SU-DHL-6 (cell line): ENCODE data around the gene ADCY6.

ENCODE experiments used
- H2AFZ ChIP-seq: fragments of 200-600 bp; sonication (generic); 2 replicates; pipeline ENCODE4 v1.6.1; 2014; ENCODE audit warnings: low read depth, mild to moderate bottlenecking, moderate library complexity, mixed read lengths, antibody characterized with exemption, low read length; ENCODE audit not compliant: severe bottlenecking
- H3F3A ChIP-seq: fragments of 200-600 bp; shearing (Covaris generic); 2 replicates; pipeline ENCODE4 v1.6.0; 2016; ENCODE audit warnings: antibody characterized with exemption, mild to moderate bottlenecking; ENCODE audit not compliant: insufficient read depth
- H3K27ac ChIP-seq: fragments of 200-600 bp; sonication (generic); 2 replicates; pipeline ENCODE4 v1.5.1; 2016; ENCODE audit warnings: low read depth, mild to moderate bottlenecking, low read length, moderate library complexity, mixed read lengths
- H3K27me3 ChIP-seq: fragments of 200-600 bp; sonication (generic), shearing (Covaris generic); 2 replicates; pipeline ENCODE4 v1.6.0; 2014; ENCODE audit warnings: mild to moderate bottlenecking, low read length
- H3K36me3 ChIP-seq: fragments of 200-600 bp; sonication (generic); 2 replicates; pipeline ENCODE4 v1.6.1; 2014; ENCODE audit warnings: mild to moderate bottlenecking, low read length, mixed read lengths
- H3K4me2 ChIP-seq: fragments of 300-600, 200-600 bp; shearing (Covaris generic), sonication (generic); 2 replicates; pipeline ENCODE4 v1.6.0; 2014; ENCODE audit warnings: low read length, low read depth, mild to moderate bottlenecking; ENCODE audit not compliant: poor library complexity, severe bottlenecking
- H3K4me3 ChIP-seq: fragments of 200-600 bp; sonication (generic); 2 replicates; pipeline ENCODE4 v1.5.1; 2014; ENCODE audit warnings: antibody characterized with exemption, low read length, mild to moderate bottlenecking, mixed read lengths; ENCODE audit not compliant: insufficient read depth, poor library complexity, severe bottlenecking
- H3K79me2 ChIP-seq: fragments of 200-600 bp; sonication (generic); 2 replicates; pipeline ENCODE4 v1.6.1; 2014; ENCODE audit warnings: mild to moderate bottlenecking, low read length, moderate library complexity; ENCODE audit not compliant: insufficient read depth
- H3K9ac ChIP-seq: fragments of 200-600 bp; sonication (generic); 2 replicates; pipeline ENCODE4 v1.7.0; 2014; ENCODE audit warnings: mild to moderate bottlenecking, low read length
- H3K9me2 ChIP-seq: fragments of 200-600 bp; sonication (generic); replicated peaks from 2 replicates; pipeline ENCODE4 v1.6.1; 2014; ENCODE audit warnings: low read length; ENCODE audit not compliant: insufficient read depth
- H3K9me3 ChIP-seq: fragments of 200-600 bp; sonication (generic); 2 replicates; pipeline ENCODE4 v1.6.1; 2014; ENCODE audit warnings: low read length, mixed read lengths; ENCODE audit not compliant: insufficient read depth
- H4K20me1 ChIP-seq: fragments of 200-600 bp; sonication (generic); 2 replicates; pipeline ENCODE4 v1.6.1; 2014; ENCODE audit warnings: low read depth, mild to moderate bottlenecking, antibody characterized with exemption, low read length, moderate library complexity, mixed read lengths
- EZH2phosphoT487 ChIP-seq: fragments of 200-600 bp; sonication (generic), shearing (Covaris generic); conservative IDR thresholded peaks from 2 replicates; pipeline ENCODE4 v1.6.1; 2018; ENCODE audit warnings: mild to moderate bottlenecking, antibody characterized with exemption, low read length, moderate library complexity, mixed read lengths
- TF ChIP-seq, protein P1 (sequence below): fragments of 200-600 bp; sonication (generic); IDR thresholded peaks from one replicate; pipeline ENCODE4 v1.5.1; 2017; ENCODE audit warnings: antibody characterized with exemption, mild to moderate bottlenecking, low read length, moderate library complexity; ENCODE audit not compliant: insufficient read depth, poor library complexity, severe bottlenecking

The ADCY6 gene

DNA sequence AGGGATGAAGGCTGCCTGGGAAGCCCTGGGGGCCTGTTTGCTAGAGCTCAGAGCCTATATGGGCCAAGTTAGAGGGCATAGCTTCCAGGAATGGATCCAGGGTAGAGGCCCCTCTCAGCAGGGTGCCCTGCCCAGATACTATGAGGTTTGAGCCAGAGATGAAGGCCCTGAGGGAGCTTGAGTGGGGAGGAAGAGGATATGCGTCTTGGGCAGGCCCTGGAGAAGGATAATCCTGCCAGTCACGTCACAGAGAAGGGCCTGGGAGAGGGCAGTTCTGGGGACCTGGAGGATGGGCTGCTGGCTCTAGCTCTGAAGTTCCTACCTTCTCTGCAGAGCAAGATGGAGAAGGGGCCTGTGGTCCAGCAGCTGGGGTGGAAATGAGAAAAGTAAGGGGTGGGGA, 23.5 kb upstream of the ADCY6 start:
- no peaks in the 10 kb centered on the region for H3K9me2 ChIP-seq
- no peak for TF ChIP-seq EZH2phosphoT487
- TF ChIP-seq, protein P1, sequence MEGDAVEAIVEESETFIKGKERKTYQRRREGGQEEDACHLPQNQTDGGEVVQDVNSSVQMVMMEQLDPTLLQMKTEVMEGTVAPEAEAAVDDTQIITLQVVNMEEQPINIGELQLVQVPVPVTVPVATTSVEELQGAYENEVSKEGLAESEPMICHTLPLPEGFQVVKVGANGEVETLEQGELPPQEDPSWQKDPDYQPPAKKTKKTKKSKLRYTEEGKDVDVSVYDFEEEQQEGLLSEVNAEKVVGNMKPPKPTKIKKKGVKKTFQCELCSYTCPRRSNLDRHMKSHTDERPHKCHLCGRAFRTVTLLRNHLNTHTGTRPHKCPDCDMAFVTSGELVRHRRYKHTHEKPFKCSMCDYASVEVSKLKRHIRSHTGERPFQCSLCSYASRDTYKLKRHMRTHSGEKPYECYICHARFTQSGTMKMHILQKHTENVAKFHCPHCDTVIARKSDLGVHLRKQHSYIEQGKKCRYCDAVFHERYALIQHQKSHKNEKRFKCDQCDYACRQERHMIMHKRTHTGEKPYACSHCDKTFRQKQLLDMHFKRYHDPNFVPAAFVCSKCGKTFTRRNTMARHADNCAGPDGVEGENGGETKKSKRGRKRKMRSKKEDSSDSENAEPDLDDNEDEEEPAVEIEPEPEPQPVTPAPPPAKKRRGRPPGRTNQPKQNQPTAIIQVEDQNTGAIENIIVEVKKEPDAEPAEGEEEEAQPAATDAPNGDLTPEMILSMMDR: no peak
- H3K4me2 ChIP-seq: no peak overlapping the region
- H3K9ac ChIP-seq: no peak overlapping the region
- H3K36me3 ChIP-seq: no peaks in the 10 kb centered on the region
- no peaks in the 10 kb centered on the region for H3K79me2 ChIP-seq
- no peak overlapping the region for H2AFZ ChIP-seq
- no peaks in the 10 kb centered on the region for H3K27me3 ChIP-seq
- H3K9me3 ChIP-seq: no peaks in the 10 kb centered on the region
- no peaks in the 10 kb centered on the region for H4K20me1 ChIP-seq
- peaks cover 15% of the 10 kb centered on the region for H3F3A ChIP-seq
- no peak overlapping the region for H3K4me3 ChIP-seq
- no peak overlapping the region for H3K27ac ChIP-seq

DNA sequence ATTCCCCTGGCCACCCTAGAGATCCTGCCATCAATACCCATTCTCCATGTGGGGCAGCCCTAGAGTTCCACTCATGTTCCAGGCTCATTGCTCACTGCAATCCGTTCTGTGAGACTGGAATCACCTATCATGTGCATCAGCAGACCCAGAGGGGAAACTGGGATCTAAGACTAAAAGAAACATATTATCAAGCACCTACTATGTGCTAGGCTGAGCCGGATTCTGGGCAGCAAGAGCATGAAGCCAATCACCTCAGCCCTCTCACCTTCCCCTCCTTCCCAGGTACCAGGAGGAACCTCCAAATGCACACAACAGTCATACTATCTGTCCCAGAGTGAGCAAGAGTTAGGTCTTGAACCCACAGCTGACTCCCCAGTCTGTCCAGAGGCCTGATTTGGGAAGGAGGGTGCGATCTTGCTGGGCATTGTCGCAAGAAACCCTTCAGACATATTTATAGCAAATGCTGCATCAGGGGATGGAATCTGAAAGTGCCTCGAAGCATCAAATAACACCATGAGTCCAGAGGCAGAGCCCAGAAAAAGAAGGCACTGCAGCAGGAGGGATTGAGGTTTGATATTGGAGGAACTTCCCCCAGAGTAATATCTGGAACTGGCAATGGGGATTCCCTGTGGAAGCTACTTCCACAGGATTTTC, 22.7 kb upstream of the ADCY6 start:
- Histone ChIP-seq H3K79me2 (no peaks in the 10 kb centered on the region), H3K4me3 (no peak overlapping the region), H3K9me2 (no peaks in the 10 kb centered on the region), H3K27me3 (no peaks in the 10 kb centered on the region), H3K9me3 (no peaks in the 10 kb centered on the region), H3K9ac (no peak overlapping the region), H3F3A (peaks cover 7% of the 10 kb centered on the region; the same call in 1 of the 2 replicates), H3K4me2 (no peak overlapping the region), H2AFZ (no peak overlapping the region), H3K36me3 (no peaks in the 10 kb centered on the region), H4K20me1 (no peaks in the 10 kb centered on the region), H3K27ac (no peak overlapping the region)
- TF ChIP-seq EZH2phosphoT487: no peak
- TF ChIP-seq, protein P1: no peak

DNA sequence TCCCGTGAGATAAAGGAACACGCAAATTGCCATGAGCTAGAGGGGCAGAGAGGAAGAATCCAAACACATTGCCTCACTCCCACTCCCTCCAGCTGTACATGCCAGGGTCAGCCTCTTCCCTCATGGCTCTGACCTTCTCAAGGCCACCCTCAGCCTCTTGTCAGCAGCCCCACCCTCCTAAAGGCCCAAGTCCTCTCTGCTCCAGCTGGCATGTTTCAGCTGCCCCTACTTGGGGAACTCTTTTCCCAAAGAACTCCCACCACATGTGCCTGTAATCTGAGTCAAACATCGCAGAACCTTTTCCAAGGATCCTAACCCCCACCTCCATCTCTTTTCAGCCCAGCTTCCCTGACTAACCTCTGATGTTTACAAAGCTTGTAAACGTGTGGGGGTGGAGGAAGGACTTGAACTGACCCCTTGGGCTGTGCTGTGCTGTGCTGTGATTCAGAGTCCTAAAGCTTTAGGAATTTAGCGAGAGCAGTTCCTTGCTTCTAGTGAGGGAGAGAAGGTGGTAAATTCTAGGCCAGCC, 22.1 kb upstream of the ADCY6 start:
- no peaks in the 10 kb centered on the region for H3K9me2 ChIP-seq
- no peak overlapping the region for H3K9ac ChIP-seq
- H3K27me3 ChIP-seq: no peaks in the 10 kb centered on the region
- no peaks in the 10 kb centered on the region for H3K79me2 ChIP-seq
- H2AFZ ChIP-seq: no peak overlapping the region
- 0 out of 2 replicates have a peak, but pooled peaks cover under 1% of the 10 kb centered on the region for H3F3A ChIP-seq
- TF ChIP-seq EZH2phosphoT487: no peak
- TF ChIP-seq, protein P1: no peak
- H3K9me3 ChIP-seq: no peaks in the 10 kb centered on the region
- H3K27ac ChIP-seq: no peak overlapping the region
- H3K36me3 ChIP-seq: no peaks in the 10 kb centered on the region
- no peak overlapping the region for H3K4me3 ChIP-seq
- H4K20me1 ChIP-seq: no peaks in the 10 kb centered on the region
- no peak overlapping the region for H3K4me2 ChIP-seq
